ENCODE data around the gene MEF2D.

The MEF2D gene

GRCh38 chr1:156464825-156465452, 35.6 kb downstream of the MEF2D start:
- DNase-seq, result no peak

GRCh38 chr1:156464335-156464734, 36.2 kb downstream of the MEF2D start:
- DNase-seq, result no peak

GRCh38 chr1:156463874-156464273, 36.7 kb downstream of the MEF2D start:
- no peak for DNase-seq

- no peak for DNase-seq
Measured at GRCh38 chr1:156462954-156463795, 37.4 kb downstream of the MEF2D start.

- DNase-seq, result no peak
Measured at GRCh38 chr1:156461781-156462647, 38.6 kb downstream of the MEF2D start.

- no peak for DNase-seq
Measured at GRCh38 chr1:156461109-156461508, 39.5 kb downstream of the MEF2D start.

- no peak for DNase-seq
Measured at GRCh38 chr1:156460525-156460924, 40.0 kb downstream of the MEF2D start.

GRCh38 chr1:156458181-156458503, 42.4 kb downstream of the MEF2D start:
- no peak for DNase-seq

- peak; percentile 97 for DNase-seq
Measured at GRCh38 chr1:156456625-156457465, 43.7 kb downstream of the MEF2D start.

GRCh38 chr1:156455362-156455761, 45.2 kb downstream of the MEF2D start:
- DNase-seq, result no peak

- no peak for DNase-seq
Measured at GRCh38 chr1:156452907-156453306, 47.7 kb downstream of the MEF2D start.

- DNase-seq, result no peak
Measured at GRCh38 chr1:156451505-156452160, 48.9 kb downstream of the MEF2D start.

- no peak for DNase-seq
Measured at GRCh38 chr1:156448134-156448967, 52.2 kb downstream of the MEF2D start.

- peak; percentile 64 for DNase-seq
Measured at GRCh38 chr1:156445789-156446263, 54.7 kb downstream of the MEF2D start.

GRCh38 chr1:156444407-156445001, 56.1 kb downstream of the MEF2D start:
- DNase-seq, result peak; percentile 7

GRCh38 chr1:156443286-156443685, 57.3 kb downstream of the MEF2D start:
- no peak for DNase-seq

GRCh38 chr1:156440654-156441437, 59.7 kb downstream of the MEF2D start:
- no peak for DNase-seq

GRCh38 chr1:156439777-156440183, 60.8 kb downstream of the MEF2D start:
- no peak for DNase-seq

GRCh38 chr1:156439036-156439776, 61.4 kb downstream of the MEF2D start:
- DNase-seq, result no peak

Data from stimulated activated naive CD4-positive, alpha-beta T cell treated with Interleukin-2 at 50 U/mL for 16 hours (primary cell).